Activated T-helper 1 cell treated with Interleukin-2 at 50 U/mL for 16 hours (primary cell): ENCODE data around the gene ANP32E.
A peak's percentile ranks its signal among the peaks of the same experiment; 100 is the strongest.

Experiments used
- DNase-seq: peaks from one replicate; pipeline ENCODE4 v3.0.0-alpha.2; 2020; ENCODE audit warnings: low read depth

ANP32E gene

DNA sequence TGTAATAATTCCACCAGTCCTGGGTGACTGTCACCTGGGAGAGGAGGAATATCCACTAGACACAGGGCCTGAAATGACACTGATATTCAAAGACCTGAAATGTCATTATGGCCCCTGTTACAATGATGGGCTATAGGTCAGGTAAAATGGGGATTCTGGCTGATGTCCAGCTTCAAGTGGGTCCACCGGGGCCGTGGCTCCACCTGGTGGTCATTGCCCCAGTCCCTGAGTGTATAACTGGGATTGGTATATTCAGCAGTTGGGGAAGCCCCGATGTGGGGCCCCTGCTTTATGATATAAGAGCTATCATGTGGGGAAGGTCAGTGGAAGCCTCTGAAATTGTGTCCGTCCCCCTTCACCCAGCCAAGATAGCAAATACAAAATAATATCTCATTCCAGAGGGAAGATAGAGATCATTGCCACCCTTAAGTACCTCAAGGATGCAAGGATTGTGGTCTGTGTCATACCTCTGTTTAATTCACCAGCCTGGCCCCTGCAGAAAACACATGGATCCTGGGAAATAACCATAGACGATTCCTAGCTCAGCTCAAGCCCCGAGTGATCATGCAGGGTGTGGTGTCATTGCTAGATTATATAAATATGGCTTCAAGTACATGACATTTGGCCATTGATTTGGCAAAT lies 66.8 kb downstream of the ANP32E start:
- DNase-seq: peak; percentile 35
